ENCODE measurements around the gene CALCA.
"Not testable (repeated sequence)": the region's sequence is repeated elsewhere in the genome, so short reads cannot be mapped to it uniquely, and the experiment has no call there.

Gene CALCA, protein sequence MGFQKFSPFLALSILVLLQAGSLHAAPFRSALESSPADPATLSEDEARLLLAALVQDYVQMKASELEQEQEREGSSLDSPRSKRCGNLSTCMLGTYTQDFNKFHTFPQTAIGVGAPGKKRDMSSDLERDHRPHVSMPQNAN

GRCh38 chr11:14971865-14972580 lies at the start of gene CALCA:
CALCA (minus strand) TSS chr11:14972351; CDS start chr11:14971192, 1,159 bp downstream.
- DNase-seq: no peak

- no peak for DNase-seq
These were observed 44.0 kb upstream of the CALCA start for GRCh38 chr11:15016200-15016599.

- DNase-seq: no peak
These were observed 39.7 kb upstream of the CALCA start for GRCh38 chr11:15011776-15012345.

- DNase-seq: no peak
These were observed 38.7 kb upstream of the CALCA start for GRCh38 chr11:15010865-15011264.

DNA sequence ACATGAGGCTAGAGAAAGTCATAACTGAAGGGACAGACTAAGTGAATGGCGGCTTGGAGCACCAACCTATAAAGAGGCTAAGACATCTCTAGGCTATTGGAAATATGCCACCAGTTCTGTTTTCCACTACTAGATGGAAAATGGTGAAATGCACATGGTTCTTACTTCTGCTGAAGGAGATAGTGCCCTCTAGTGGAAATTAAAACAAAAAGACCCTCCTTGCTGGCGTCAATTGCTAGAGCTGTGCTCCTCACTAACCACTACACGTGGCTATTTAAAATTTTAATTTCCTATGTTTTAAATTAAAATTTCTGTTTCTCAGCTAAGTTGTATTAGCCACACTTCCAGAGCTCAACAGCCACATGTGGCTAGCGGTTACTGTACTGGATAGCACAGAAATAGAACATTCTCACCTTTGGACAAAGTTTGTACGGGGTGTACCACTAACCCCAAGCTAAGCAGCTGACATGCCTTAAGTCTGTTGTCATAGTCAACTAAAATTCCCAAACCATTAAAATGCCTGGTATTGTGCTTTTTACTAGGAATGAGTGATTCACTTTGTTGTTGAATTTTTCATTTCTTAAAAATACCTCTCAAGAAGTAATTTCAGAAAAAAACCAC lies 34.1 kb upstream of the CALCA start:
- DNase-seq: peak; percentile 12

GRCh38 chr11:14988133-14988532 lies 16.0 kb upstream of the CALCA start:
- DNase-seq: not testable (repeated sequence)

DNA sequence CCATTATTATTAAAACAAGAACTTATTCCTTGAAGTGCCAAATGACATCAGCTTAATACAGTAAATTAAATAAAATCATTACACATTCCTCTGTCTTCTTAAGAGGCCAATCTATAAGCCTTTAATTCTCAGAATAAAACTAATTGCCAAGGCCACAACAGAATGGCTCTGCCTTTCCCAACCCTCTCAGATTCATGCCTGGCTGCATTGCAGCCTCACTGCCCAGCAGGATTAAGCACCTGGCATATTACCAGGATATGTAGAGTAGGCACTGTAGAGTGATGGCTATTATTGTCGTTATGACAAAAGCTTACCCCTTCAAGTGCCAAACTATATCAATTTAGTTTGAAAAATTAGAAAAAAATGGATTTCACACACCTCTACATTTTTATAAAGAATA lies 9.4 kb upstream of the CALCA start:
- DNase-seq: no peak

- no peak for DNase-seq
These were observed 8.7 kb upstream of the CALCA start for GRCh38 chr11:14980854-14981253.

DNA sequence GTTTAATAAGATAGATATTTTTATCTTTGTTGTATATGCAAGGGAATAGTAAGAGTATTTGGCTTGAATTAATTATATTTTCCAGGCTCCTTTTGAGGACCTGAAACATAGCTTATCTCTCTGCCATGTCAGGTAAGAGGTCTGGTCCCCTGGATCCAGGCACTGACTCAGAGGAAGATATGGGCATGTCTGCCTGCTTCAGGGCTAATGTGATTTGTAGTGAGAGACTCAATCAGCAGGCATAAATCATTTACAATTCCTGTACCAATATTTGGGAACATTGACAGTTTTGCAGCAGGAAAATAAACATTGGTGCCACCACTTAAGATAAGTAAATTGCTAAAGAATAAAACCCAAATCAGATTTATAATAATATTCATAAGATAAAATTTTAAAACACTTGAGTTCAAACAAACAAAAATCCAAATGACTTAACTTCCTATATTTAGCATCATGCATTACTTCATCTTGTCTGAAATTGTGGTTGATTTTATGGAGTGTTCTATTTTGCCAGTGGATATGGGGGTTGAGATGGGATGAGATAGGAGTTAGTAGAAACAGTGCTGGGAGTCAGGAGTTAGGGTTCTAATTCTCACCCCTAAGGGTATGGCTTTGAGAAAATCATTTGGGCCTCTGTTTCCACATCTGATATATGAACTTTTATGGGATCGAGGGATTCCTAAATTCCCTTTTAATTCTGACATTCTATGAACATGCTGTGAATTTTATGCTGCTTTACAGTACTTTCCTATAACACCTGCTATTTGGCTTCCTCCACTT lies 5.1 kb upstream of the CALCA start:
- no peak for DNase-seq

DNA sequence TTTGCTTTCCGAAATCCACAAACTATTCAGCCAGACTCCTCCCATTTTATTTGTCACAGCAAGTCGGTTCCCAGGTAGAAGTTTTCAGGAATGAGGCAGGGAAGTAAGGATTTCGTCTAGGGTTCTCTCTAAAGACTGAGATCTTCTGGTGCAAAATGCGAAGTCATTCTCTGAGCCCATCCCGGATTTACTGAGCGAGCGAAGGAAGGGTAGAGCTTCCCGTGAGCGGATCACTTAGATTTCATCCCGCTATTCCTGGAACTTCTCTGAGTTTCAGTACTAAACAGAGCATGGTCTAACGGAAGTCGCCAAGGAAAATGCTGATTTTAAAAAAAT lies 3.1 kb upstream of the CALCA start:
- DNase-seq: no peak

- no peak for DNase-seq
These were observed 2.5 kb upstream of the CALCA start for GRCh38 chr11:14974515-14975251.

DNA sequence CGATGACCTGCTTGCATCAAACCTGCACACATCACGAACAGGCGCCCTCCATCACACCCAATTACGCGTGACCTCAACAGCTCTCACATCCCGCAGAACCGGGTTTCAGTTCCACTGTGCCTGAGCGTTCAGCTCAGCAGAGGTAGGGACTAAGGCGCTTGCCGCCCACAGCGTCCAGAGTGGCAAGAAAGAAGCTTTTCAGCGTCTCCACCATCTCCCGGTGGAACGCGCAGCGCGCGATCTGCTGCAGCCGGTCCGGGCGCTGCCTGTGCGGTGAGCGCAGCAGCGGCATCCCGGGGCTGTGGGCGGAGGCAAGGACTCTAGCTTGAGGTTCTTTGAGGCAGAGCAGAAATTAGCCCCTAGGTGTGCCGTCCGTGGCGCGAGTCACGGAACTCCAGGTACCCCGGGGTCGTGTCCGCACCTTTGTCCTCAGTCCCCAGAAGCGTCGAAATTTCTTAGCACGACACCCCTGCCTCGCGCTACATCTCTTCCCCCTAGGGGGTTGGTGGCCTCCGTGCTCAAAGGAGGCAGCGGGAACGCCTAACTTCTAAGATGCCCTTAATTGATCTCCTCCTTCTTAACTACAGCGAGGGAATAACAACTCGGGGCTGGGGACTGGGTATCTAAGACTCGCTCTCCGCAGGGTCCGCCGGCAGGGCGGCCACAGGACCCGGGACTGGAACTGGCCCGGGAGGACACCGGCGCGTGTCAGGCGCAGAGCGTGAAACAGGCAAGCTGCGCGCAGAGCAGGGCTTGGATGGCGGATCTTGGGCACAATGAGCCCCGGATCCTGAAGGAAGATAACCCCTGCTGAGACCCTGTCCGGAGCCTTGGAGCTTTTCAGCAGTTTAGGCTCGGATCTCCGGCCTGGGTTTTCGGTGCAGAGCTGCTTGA lies 1.7 kb upstream of the CALCA start:
- DNase-seq: no peak

GRCh38 chr11:14972581-14973495 lies 687 bp upstream of the CALCA start:
- no peak for DNase-seq

DNA sequence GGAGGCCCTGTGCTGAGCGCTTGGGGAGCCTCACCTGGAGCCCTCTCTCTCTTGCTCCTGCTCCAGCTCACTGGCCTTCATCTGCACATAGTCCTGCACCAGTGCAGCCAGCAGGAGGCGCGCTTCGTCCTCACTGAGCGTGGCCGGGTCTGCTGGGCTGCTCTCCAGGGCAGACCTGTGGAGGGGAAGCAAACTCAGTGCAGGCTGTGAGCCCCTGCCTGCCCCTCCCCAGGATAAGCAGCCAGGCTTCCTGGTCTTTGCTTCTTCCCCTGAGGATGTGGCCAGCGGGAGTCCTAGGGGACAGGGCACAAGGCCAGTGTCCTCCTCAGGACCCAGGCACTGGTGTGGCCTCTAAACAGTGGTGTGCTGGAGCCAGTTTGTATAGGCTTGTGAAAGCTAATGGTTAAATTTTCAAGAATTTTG lies 2.2 kb downstream of the CALCA start:
- DNase-seq: no peak

DNA sequence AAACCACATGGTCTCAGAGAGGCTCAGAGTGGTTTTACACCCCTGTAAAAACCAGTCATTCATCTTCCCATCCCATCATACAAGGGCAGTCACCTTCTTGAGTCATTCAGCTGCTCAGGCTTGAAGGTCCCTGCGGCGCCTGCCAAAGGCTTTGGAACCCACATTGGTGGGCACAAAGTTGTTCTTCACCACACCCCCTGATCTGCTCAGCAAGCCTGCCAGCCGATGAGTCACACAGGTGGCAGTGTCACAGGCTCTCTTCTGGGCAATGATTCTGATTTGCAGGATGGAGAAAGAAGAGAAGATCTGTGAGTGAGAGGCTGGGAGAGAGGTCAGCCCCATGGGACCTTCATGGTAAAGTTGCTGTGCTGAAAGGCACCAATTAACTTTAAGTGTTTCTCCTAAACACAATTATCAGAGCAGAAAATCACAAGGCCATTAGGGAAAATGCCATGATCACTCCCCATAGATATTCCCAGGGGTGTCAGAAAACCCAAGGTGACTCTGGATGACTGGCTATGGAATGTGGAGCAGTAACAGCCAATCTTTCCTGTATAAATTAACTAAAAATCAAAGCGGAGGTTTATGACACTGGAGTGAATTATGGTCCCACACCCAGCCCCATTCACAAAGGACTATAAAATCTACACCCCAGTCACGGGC lies 4.4 kb downstream of the CALCA start:
- no peak for DNase-seq

- DNase-seq: no peak
These were observed 16.0 kb downstream of the CALCA start for GRCh38 chr11:14956111-14956510.

- no peak for DNase-seq
These were observed 17.6 kb downstream of the CALCA start for GRCh38 chr11:14954581-14954980.

GRCh38 chr11:14953904-14954303 lies 18.2 kb downstream of the CALCA start:
- no peak for DNase-seq

DNA sequence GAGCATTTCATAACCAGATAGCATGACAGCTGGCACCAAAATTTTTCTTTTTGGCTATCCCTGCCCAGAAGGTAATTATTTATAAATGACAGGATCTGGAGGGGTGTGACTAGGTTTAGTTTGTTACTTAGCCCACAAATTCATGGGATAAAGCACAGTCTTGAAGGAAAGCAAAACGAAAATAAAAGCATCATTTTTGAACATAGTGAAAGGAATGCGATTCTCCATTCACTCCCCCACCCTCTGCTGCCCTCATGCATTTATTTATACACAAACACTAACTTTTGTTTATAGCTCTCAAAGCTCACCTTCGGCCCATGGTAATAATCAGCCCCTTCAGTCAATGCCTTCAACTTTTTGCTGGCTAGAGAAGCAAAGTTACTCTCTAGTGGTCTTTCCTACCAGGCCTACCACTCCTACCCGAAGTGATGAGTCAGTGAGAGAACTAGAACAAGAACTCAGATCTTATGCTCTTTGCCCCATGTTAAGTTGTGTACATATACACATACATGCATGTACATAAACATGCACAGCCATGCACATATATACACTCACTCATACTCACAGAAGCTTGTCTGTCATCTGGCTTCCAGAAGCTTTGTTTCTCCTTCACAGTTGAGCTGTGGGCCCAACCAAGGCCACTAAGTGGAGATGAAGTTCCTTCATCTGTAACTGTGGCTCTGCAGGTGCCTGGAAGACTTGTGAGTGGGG lies 22.6 kb downstream of the CALCA start:
- DNase-seq: no peak

All from GF-D8 (cell line).